ENCODE measurements around the gene ZDHHC13. TPM values are rescaled to one million over a fixed set of nuclear protein-coding genes. Genes with fewer than 3 reads are reported as not detected.

ZDHHC13 gene
- total RNA-seq, 4 donors from 2014 or later: 19.5 to 26.9 (median 24.7) TPM

GRCh38 chr11:19173964-19174638 lies 57.1 kb downstream of the ZDHHC13 start:
- no peak for DNase-seq
- H3K4me1 ChIP-seq: no peaks in the 10 kb centered on the region
- H3K36me3 ChIP-seq: peaks cover 6% of the 10 kb centered on the region in 2 donors
- WGBS, 2 donors: 95 to 98% methylated on average over 7 of the region's 7 CpGs
- no peaks in the 10 kb centered on the region for H3K27me3 ChIP-seq
- no peak overlapping the region for H3K27ac ChIP-seq
- H3K4me3 ChIP-seq (replicated peaks in 1 of 3): no peak overlapping the region
- TF ChIP-seq CTCF (IDR thresholded peaks at IDR 0.05): no peak
- no peak for TF ChIP-seq POLR2A (IDR thresholded peaks at IDR 0.05)
- no peaks in the 10 kb centered on the region for H3K9me3 ChIP-seq
- intact Hi-C loops (cut with DNase I): no loop called here

GRCh38 chr11:19176629-19177186 lies 59.7 kb downstream of the ZDHHC13 start:
- Histone ChIP-seq H3K27ac (no peak overlapping the region), H3K27me3 (no peaks in the 10 kb centered on the region), H3K4me3 (replicated peaks in 1 of 3) (no peak overlapping the region), H3K4me1 (no peaks in the 10 kb centered on the region), H3K36me3 (peaks cover 6% of the 10 kb centered on the region in 2 donors), H3K9me3 (no peaks in the 10 kb centered on the region)
- intact Hi-C loops (cut with DNase I): no loop called here
- 82 to 86% methylated on average over 2 of the region's 2 CpGs for WGBS, 2 donors
- no peak for DNase-seq
- TF ChIP-seq CTCF (IDR thresholded peaks at IDR 0.05) (no peak), POLR2A (IDR thresholded peaks at IDR 0.05) (no peak)

GRCh38 chr11:19181531-19182261 lies 64.7 kb downstream of the ZDHHC13 start:
- WGBS, 2 donors: 74 to 81% methylated on average over 5 of the region's 5 CpGs
- H3K27ac ChIP-seq: no peak overlapping the region
- intact Hi-C loops (cut with DNase I): no loop called here
- DNase-seq: no peak
- H3K36me3 ChIP-seq: no peaks in the 10 kb centered on the region
- H3K4me1 ChIP-seq: no peaks in the 10 kb centered on the region
- no peak overlapping the region for H3K4me3 ChIP-seq (replicated peaks in 1 of 3)
- H3K27me3 ChIP-seq: no peaks in the 10 kb centered on the region
- no peaks in the 10 kb centered on the region for H3K9me3 ChIP-seq
- no peak for TF ChIP-seq POLR2A (IDR thresholded peaks at IDR 0.05)
- no peak for TF ChIP-seq CTCF (IDR thresholded peaks at IDR 0.05)

- intact Hi-C loops (cut with DNase I): no loop called here
- Histone ChIP-seq H3K9me3 (no peaks in the 10 kb centered on the region), H3K27ac (no peak overlapping the region), H3K27me3 (no peaks in the 10 kb centered on the region), H3K4me1 (no peaks in the 10 kb centered on the region), H3K4me3 (replicated peaks in 1 of 3) (no peak overlapping the region), H3K36me3 (no peaks in the 10 kb centered on the region)
- no peak for DNase-seq
- TF ChIP-seq POLR2A (IDR thresholded peaks at IDR 0.05) (no peak), CTCF (IDR thresholded peaks at IDR 0.05) (no peak)
- WGBS, 2 donors: 88 to 89% methylated on average over 7 of the region's 7 CpGs
Measured at GRCh38 chr11:19183646-19184045, 66.7 kb downstream of the ZDHHC13 start.

- intact Hi-C loops (cut with DNase I): no loop called here
- Histone ChIP-seq H3K4me3 (replicated peaks in 1 of 3) (no peak overlapping the region), H3K27me3 (no peaks in the 10 kb centered on the region), H3K4me1 (no peaks in the 10 kb centered on the region), H3K9me3 (no peaks in the 10 kb centered on the region), H3K27ac (no peak overlapping the region), H3K36me3 (no peaks in the 10 kb centered on the region)
- WGBS, 2 donors: 77 to 79% methylated on average over 2 of the region's 2 CpGs
- TF ChIP-seq CTCF (IDR thresholded peaks at IDR 0.05) (no peak), POLR2A (IDR thresholded peaks at IDR 0.05) (no peak)
- DNase-seq: no peak
Measured at GRCh38 chr11:19185036-19185435, 68.1 kb downstream of the ZDHHC13 start.

Measured in thyroid gland (tissue), 4 donors.